Amygdala (tissue), 56 donors: ENCODE measurements around the gene C11orf21.
"Not testable (repeated sequence)": the region's sequence is repeated elsewhere in the genome, so short reads cannot be mapped to it uniquely, and the experiment has no call there.

Source experiments
- DNase-seq, 56 donors: peaks; one replicate each; lab custom pipeline; 2025; lab: John Stamatoyannopoulos, UW

The C11orf21 gene

GRCh38 chr11:2301631-2302305 lies at the start of gene C11orf21, which contains the start of gene TSPAN32:
TSS of gene C11orf21 (minus strand) at chr11:2301918. CDS start at chr11:2301808, 110 bp downstream.
TSS of gene TSPAN32 (plus strand) at chr11:2302013. CDS start at chr11:2302150, 137 bp downstream.
- peak in 2 of 56 donors; percentile 19 to 36 for DNase-seq

GRCh38 chr11:2348986-2349385 lies 47.3 kb upstream of the C11orf21 start:
- no peak for DNase-seq

DNA sequence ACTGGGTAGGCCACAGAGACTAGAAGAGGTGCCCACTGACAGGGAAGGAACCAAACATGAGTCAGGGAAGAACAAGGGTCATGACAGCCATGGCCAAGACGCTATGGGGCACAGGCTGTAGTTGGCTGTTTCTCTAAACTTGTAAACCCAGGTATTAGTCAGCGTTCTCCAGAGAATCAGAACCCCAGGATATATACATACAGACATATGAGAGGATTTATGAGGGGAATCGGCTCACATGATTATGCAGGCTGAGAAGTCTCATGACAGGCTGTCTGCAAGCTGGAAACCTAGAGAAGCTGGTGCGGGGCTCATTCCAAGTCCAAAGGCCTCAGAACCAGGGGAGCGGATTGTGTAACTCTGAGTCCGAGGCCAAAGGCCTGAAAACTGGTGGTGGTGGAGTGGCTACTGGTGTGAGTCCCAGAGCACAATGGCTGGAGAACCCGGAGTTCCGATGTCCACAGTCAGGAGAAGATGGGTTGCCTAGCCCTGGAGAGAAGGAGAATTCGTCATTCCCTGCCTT lies 45.7 kb upstream of the C11orf21 start:
- DNase-seq: no peak

DNA sequence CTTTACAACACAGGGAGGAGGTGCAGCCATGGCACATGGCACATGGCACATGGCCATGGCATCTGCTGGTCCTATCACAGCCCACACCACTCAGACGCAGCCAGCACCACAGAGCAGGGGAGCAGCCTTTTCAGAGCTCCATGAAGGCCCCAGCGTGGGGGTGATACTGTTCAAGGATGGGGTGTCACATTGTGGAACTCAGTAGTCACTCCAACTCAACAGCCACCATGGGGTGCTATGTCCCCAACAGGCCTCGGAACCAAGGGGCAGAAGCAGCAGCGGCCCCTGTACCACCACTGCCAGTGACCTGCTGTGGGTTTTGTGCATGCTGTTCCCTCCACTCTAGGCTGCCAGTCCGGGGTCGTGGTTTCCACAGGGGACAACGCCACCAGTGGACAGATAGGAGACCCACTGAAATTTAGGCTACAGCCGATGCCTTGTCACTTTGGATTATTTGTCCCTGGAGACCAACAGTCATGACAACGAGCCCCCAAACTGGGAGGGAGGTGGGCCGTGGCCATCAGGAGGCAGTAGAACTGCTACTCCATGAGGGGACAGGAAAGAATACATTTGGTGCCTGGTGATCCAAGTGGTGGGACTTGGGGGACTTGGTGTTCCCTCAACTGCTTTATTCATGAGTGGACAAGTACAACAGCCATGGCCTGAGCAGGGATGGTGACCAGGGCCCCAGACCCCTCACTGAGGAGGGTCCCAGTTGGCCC lies 45.0 kb upstream of the C11orf21 start:
- no peak for DNase-seq

DNA sequence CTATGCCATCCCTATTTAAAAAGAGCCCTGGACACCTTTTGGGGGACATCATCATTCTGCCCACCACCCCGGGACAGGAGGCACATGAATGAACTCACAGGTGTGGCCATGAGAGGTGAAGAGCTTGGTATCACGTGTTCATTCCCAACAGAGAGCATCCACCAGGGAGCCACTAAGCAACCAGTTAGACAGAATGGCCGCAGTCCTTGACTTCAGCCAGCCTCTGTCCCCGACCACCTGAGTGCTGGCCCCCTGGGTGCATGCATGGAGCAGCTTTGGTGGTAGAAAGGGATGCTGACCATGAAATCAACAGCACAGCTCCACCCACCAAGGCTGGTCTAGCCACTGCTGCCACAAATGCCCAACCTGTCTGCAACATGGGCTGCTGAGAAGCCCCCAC lies 44.3 kb upstream of the C11orf21 start:
- no peak for DNase-seq

DNA sequence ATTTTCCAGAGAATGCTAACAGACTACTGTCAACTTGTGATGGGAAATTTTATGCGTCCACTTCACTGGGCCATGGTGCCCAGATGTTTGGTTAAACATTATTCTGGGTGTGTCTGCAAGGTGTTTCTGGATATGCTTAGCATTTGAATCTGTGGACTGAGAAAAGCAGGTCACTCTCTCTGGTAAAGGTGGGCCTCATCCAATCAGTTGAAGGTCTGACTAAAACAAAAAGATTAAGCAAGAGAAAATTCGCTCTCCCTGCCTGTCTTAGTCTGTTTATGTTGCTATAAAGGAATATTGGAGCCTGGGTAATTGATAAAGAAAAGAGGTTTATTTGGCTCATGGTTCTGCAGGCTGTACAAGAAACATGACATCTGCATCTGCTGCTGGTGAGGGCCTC lies 43.3 kb upstream of the C11orf21 start:
- DNase-seq: no peak

DNA sequence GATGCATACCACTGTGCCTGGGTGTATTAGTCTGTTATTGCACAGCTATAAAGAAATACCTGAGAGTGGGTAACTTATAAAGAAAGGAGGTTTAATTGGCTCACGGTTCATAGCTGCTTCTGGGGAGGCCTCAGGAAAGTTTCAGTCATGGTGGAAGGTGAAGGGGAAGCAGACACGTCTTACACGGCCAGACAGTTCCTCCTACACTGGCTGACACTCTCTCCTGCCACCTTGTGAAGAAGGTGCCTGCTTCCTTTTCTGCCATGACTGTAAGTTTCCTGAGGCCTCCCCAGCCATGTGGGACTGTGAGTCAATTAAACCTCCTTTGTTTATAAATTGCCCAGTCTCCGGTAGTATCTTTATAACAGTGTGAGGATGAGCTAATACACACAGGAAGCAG lies 41.8 kb upstream of the C11orf21 start:
- DNase-seq: no peak

DNA sequence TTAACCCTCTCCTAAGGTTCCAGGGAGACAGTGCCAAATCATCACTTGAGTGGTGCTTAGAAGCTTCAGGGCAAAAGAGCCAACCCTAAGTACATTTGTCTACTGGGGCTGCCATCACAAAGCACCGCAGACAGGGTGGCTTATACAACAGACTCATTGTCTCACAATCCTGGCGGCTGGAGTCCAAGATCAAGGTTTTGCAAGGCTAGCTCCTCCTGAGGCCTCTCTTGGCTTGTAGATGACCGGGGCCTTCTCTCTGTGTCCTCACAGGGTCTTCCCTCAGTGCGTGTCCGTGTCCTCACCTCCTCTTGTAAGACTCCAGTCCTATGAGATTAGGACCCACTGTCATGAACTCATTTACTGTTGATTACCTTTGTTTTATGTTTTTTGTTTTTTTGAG lies 41.3 kb upstream of the C11orf21 start:
- no peak for DNase-seq

- DNase-seq: no peak
These were observed 40.8 kb upstream of the C11orf21 start for GRCh38 chr11:2342557-2342956.

GRCh38 chr11:2338760-2339159 lies 37.0 kb upstream of the C11orf21 start:
- DNase-seq: not testable (repeated sequence)

DNA sequence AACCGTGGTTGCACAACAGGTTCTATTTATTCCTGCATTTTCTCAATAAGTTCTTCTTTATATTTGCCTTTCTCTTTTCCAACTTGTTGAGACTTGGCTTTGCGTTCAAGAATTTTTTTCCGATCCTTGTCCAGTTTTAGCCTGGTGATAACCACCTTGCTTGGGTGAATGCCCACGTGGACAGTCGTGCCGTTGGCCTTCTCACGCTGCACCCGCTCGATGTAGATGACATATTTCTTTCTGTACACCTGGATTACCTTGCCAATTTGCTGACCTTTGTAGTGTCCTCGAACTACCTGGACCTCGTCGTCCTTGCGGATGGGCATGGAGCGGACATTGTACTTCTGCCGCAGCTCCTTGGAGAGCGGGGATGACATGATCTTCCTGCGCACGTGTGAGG lies 33.6 kb upstream of the C11orf21 start:
- not testable (repeated sequence) for DNase-seq

- not testable (repeated sequence) for DNase-seq
These were observed 31.9 kb upstream of the C11orf21 start for GRCh38 chr11:2333486-2334205.

GRCh38 chr11:2332569-2332968 lies 30.9 kb upstream of the C11orf21 start:
- not testable (repeated sequence) for DNase-seq

DNA sequence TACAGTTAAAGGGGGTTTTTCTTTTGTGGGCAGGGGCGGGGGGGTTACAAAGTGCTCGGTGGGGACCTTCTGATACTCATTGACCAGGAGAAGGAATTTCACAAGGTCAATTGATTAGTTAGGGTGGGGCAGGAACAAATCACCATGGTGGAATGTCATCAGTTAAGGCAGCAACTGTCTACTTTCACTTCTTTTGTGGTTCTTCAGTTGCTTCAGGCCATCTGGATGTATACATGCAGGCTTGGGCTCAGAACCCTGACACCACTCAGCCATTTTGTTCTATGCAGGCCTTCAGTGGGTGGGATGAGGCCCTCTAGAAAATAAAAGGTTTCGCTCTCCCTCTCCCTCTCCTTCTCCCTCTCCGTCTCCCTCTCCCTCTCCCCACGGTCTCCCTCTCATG lies 29.7 kb upstream of the C11orf21 start:
- no peak for DNase-seq

DNA sequence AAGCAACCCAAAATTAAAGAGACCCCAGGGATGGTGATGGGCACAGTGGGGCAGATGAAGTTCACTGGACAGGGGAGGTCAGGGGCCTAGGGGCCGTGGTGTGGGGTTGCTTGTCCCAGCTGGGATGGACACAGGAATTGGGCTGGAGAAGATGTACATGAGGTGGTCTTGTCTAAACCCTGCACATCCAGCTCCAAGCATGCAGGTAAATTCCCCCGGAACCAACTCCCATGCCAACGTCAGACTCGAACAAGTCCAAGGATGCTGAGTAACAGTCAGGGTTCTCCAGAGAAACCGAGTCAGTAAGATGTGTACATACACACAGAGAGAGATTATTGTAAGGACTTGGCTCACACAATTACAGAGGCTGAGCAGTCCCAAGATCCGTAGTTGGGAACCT lies 29.0 kb upstream of the C11orf21 start:
- no peak for DNase-seq

GRCh38 chr11:2329551-2329950 lies 27.8 kb upstream of the C11orf21 start:
- no peak for DNase-seq

DNA sequence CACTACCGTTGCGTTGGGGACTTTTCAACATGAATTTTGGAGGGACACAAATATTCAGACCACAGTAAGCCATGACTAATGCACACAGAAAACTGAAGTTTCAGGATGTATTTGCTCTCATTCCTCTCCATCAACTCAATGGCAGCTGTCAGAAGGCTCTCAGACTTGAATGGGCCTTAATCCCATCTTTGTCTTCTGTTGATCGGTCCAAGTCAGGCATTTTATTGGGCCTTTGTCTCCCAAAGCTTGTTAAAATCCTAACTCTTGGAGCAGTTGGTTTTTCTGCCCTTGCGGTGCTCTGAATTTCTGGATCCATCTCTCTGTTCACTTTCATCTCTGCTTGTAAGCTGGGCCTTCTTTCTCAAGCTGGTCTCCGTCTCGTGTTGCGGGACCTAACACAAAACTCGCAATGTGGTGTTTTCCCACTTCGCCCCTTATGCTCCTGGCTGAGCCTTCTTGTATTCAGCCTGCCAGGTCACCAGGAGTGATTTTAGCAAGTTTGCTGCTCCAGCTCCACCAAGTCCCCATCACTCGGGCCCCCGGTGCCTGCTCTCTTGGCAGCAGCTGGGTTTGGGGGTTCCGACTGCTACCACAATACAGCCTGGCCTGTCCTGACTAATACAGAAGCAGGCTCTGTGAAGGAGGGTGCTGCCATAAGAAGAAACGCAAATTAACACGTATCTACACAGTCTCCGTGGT lies 27.1 kb upstream of the C11orf21 start:
- no peak for DNase-seq

DNA sequence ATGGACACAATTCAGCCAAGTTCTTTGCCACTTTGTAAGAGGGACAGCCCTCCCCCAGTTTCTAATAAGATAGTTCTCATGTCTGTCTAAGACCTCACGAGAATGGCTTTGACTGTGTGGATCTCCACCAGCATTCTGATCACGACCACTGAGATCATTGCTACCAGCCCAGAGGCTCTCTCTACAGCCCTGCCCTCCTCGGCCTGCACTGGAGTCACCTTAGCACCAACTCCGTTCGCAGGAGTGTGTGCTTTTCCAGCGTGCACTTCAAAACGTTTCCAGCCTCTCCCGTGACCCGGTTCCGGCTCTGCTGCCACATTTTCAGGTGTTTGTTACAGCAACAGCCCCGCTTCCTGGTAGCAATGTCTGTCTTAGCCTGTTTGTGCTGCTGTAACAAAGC lies 26.3 kb upstream of the C11orf21 start:
- peak in 13 of 56 donors; percentile 13 to 60 (median 32) for DNase-seq

DNA sequence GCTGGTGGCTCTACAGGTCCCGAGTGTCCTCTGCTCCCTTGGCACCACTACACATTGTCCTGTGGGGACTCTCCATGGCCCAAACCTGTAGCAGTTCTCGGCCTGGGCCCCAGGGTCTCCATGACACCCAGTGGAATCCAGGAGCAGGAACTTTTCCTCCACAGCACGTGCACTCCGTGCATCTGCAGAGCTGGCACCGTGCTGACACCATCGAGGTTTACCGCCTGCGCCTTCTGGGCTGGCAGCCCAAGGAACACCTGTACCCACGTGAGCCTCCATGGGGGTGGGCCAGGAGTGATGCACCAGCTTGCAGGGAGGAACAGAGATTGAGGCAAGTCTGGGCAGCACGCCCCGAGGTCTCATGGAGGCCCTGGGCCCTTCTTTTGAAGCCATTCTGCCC lies 25.3 kb upstream of the C11orf21 start:
- no peak for DNase-seq

GRCh38 chr11:2325719-2326118 lies 24.0 kb upstream of the C11orf21 start:
- DNase-seq: no peak

GRCh38 chr11:2325123-2325522 lies 23.4 kb upstream of the C11orf21 start:
- DNase-seq: no peak
